Esophagus squamous epithelium (tissue), 5 donors: ENCODE data around the gene REPS2. TPM values are rescaled to one million over a fixed set of nuclear protein-coding genes. Genes with fewer than 3 reads are reported as not detected.

Experiments
- DNase-seq: peaks from one replicate; lab custom pipeline; 2025; lab: John Stamatoyannopoulos, UW
- H3K27ac ChIP-seq, 4 donors: fragments of 200-600 bp; sonication (generic); one replicate each; pipeline ENCODE4 v1.5.1; 2016 to 2019; ENCODE audit warnings: mild to moderate bottlenecking in 1 of 4
- H3K27me3 ChIP-seq, 4 donors: fragments of 200-600 bp; sonication (generic); 1 replicate in 3 of 4; 2 replicates in 1 of 4; pipeline versions ENCODE4 v1.5.1 to v1.6.0; 2017 to 2021; ENCODE audit warnings: antibody characterized with exemption in 1 of 4
- H3K36me3 ChIP-seq, 3 donors: fragments of 200-600 bp; sonication (generic); one replicate each; pipeline ENCODE4 v1.5.1; 2016 to 2019
- H3K4me1 ChIP-seq, 3 donors: fragments of 200-600 bp; sonication (generic); one replicate each; pipeline ENCODE4 v1.5.1; 2017 to 2019
- H3K4me3 ChIP-seq, 4 donors: fragments of 200-600 bp; sonication (generic); 1 replicate in 3 of 4; 2 replicates in 1 of 4; pipeline ENCODE4 v1.5.1; 2016 to 2019; ENCODE audit warnings: mild to moderate bottlenecking in 2 of 4, moderate library complexity in 1 of 4
- H3K9me3 ChIP-seq, 3 donors: fragments of 200-600 bp; sonication (generic); one replicate each; pipeline ENCODE4 v1.5.1; 2016 to 2019
- CTCF ChIP-seq, 6 experiments: fragments of 450-650 bp in 4 of 6; fragments of 200-600 bp in 2 of 6; sonication (generic) in 2 of 6; IDR thresholded peaks; one replicate each; pipeline ENCODE4 v1.5.1; 2016 to 2019; ENCODE audit warnings: antibody characterized with exemption in 6 of 6, mild to moderate bottlenecking in 4 of 6, moderate library complexity in 4 of 6
- POLR2A ChIP-seq, 4 donors: fragments of 450-650 bp; IDR thresholded peaks; one replicate each; pipeline ENCODE4 v1.6.1; 2017; ENCODE audit warnings: antibody characterized with exemption in 4 of 4, mild to moderate bottlenecking in 4 of 4, moderate library complexity in 3 of 4
- WGBS, 2 donors: methylation state at CpG; one replicate each; pipeline ENCODE4 v1.1.5; 2018; 5-methylcytosine and 5-hydroxymethylcytosine counted together
- intact Hi-C: fragments of 100-400 bp; cut with DNase I; formaldehyde crosslinking; loops from one replicate; pipeline ENCODE4 v1.15.0; 2022
- total RNA-seq, 4 donors: library from RNA; depleted of rRNA; stranded (reverse); fragments of >200 nt; gene quantifications; one replicate each; pipeline ENCODE4 v1.1.0, GENCODE V29; 2016
- donor health status: DM: yes; HTN: yes; CAD: no.

The REPS2 gene
- total RNA-seq, 4 donors from 2014 or later, result 0.97 to 12.8 (median 3.0) TPM

- intact Hi-C loops, result no loop called here
- WGBS, 2 donors, result 58 to 100% methylated on average over 1 to 3 of the region's 3 CpGs
- no peaks in the 10 kb centered on the region for H3K9me3 ChIP-seq
- peak overlapping the region in 2 of 4 donors; percentile 11 to 54 for H3K27ac ChIP-seq
- no peak for DNase-seq
- no peak overlapping the region for H3K4me3 ChIP-seq
- TF ChIP-seq POLR2A (IDR thresholded peaks at IDR 0.05) (no peak), CTCF (IDR thresholded peaks at IDR 0.05) (no peak)
- no peaks in the 10 kb centered on the region for H3K27me3 ChIP-seq
- no peaks in the 10 kb centered on the region for H3K36me3 ChIP-seq
- H3K4me1 ChIP-seq, result no peaks in the 10 kb centered on the region
These were observed 91.8 kb downstream of the REPS2 start for GRCh38 chrX:17038277-17038676.

- intact Hi-C loops, result no loop called here
- H3K27me3 ChIP-seq, result no peaks in the 10 kb centered on the region
- 53 to 66% methylated on average over 5 to 7 of the region's 7 CpGs for WGBS, 2 donors
- no peaks in the 10 kb centered on the region for H3K36me3 ChIP-seq
- peak overlapping the region in 2 of 4 donors; percentile 11 to 54 for H3K27ac ChIP-seq
- DNase-seq, result no peak
- H3K9me3 ChIP-seq, result no peaks in the 10 kb centered on the region
- no peak for TF ChIP-seq POLR2A (IDR thresholded peaks at IDR 0.05)
- no peak for TF ChIP-seq CTCF (IDR thresholded peaks at IDR 0.05)
- no peak overlapping the region for H3K4me3 ChIP-seq
- H3K4me1 ChIP-seq, result no peaks in the 10 kb centered on the region
These were observed 92.3 kb downstream of the REPS2 start for GRCh38 chrX:17038681-17039161.

- WGBS, 2 donors, result 55 to 62% methylated on average over 1 of the region's 1 CpG
- TF ChIP-seq POLR2A (IDR thresholded peaks at IDR 0.05) (no peak), CTCF (IDR thresholded peaks at IDR 0.05) (no peak)
- no peak overlapping the region for H3K4me3 ChIP-seq
- no peak for DNase-seq
- H3K27ac ChIP-seq, result no peak overlapping the region
- H3K36me3 ChIP-seq, result no peaks in the 10 kb centered on the region
- H3K4me1 ChIP-seq, result no peaks in the 10 kb centered on the region
- H3K9me3 ChIP-seq, result no peaks in the 10 kb centered on the region
- no peaks in the 10 kb centered on the region for H3K27me3 ChIP-seq
- intact Hi-C loops, result loop anchor here (10.0 kb wide), 1 partner anchor 155 kb away; no protein-coding TSS in a partner anchor
These were observed 93.4 kb downstream of the REPS2 start for GRCh38 chrX:17039826-17040225.

- H3K4me1 ChIP-seq, result no peaks in the 10 kb centered on the region
- H3K4me3 ChIP-seq, result no peak overlapping the region
- H3K9me3 ChIP-seq, result no peaks in the 10 kb centered on the region
- 100% methylated on average over 1 of the region's 1 CpG; no CpG with 5 or more reads in 1 of the 2 donors for WGBS, 2 donors
- no peaks in the 10 kb centered on the region for H3K27me3 ChIP-seq
- TF ChIP-seq POLR2A (IDR thresholded peaks at IDR 0.05), result no peak
- no peak for TF ChIP-seq CTCF (IDR thresholded peaks at IDR 0.05)
- intact Hi-C loops, result loop anchor here (10.0 kb wide), 1 partner anchor 156 kb away; no protein-coding TSS in a partner anchor
- no peak overlapping the region for H3K27ac ChIP-seq
- no peak for DNase-seq
- H3K36me3 ChIP-seq, result no peaks in the 10 kb centered on the region
These were observed 94.3 kb downstream of the REPS2 start for GRCh38 chrX:17040711-17041110.

GRCh38 chrX:17042037-17042436 lies 95.6 kb downstream of the REPS2 start:
- Histone ChIP-seq H3K4me3 (no peak overlapping the region), H3K36me3 (no peaks in the 10 kb centered on the region), H3K4me1 (no peaks in the 10 kb centered on the region), H3K27me3 (no peaks in the 10 kb centered on the region), H3K27ac (no peak overlapping the region), H3K9me3 (no peaks in the 10 kb centered on the region)
- DNase-seq, result no peak
- intact Hi-C loops, result loop anchor here (10.0 kb wide), 1 partner anchor 157 kb away; no protein-coding TSS in a partner anchor
- no peak for TF ChIP-seq POLR2A (IDR thresholded peaks at IDR 0.05)
- TF ChIP-seq CTCF (IDR thresholded peaks at IDR 0.05), result no peak
